GM12878 (cell line): Measurements from ENCODE around the gene IKZF1. TPM values are rescaled to one million over a fixed set of nuclear protein-coding genes. Genes with fewer than 3 reads are reported as not detected.
A peak's percentile ranks its signal among the peaks of the same experiment; 100 is the strongest.

Experiments
- ATAC-seq: fragments of 200-7000 bp; cut with Tn5 transposase; 3 replicates; pipeline ENCODE4 v1.9.1; 2020; ENCODE audit warnings: mild to moderate bottlenecking, moderate library complexity
- BruUV-seq: library from RNA; stranded (reverse); fragments of 400-500 nt; replicated peaks from 2 replicates; lab custom pipeline; 2021; lab: Mats Ljungman, UMichigan
- CTCF ChIA-PET: fragments of 300-600 bp; sonication (Branson Sonifier 250); formaldehyde crosslinking; extraction: SDS; loops from one replicate; lab custom pipeline; 2021; ENCODE audit warnings: inconsistent platforms; lab: Yijun Ruan, JAX
- POLR2A ChIA-PET: fragments of 350-600 bp; formaldehyde crosslinking; extraction: SDS; loops from one replicate; lab custom pipeline; 2021; ENCODE audit warnings: inconsistent platforms; lab: Charles Lee
- RAD21 ChIA-PET: fragments of 300-600 bp; sonication (Branson Sonifier 250); formaldehyde crosslinking; loops from one replicate; lab custom pipeline; 2023; ENCODE audit warnings: antibody characterized with exemption; ENCODE audit not compliant: unreplicated experiment; lab: Charles Lee
- SMC1A ChIA-PET: fragments of 300-600 bp; sonication (Branson Sonifier 250); formaldehyde crosslinking; loops from one replicate; lab custom pipeline; 2023; ENCODE audit not compliant: unreplicated experiment, uncharacterized antibody; lab: Charles Lee
- DNase-seq: peaks from one replicate; pipeline ENCODE4 v3.0.0-alpha.2; 2011; ENCODE audit warnings: low read depth, low spot score
- FAIRE-seq: peaks from 3 replicates; lab custom pipeline; 2011; peaks lifted over from hg19 to GRCh38; lab: Jason Lieb, UNC
- H2AFZ ChIP-seq: 2 replicates; pipeline ENCODE4 v1.6.0; 2011; ENCODE audit warnings: low read depth, low read length, control low read depth; ENCODE audit not compliant: control insufficient read depth
- H3K27ac ChIP-seq: 2 replicates; pipeline ENCODE4 v1.5.1; 2011; ENCODE audit warnings: control low read depth; ENCODE audit not compliant: control insufficient read depth, insufficient read depth
- H3K27me3 ChIP-seq, 2 experiments: replicated peaks in 1 of 2; 2 replicates each; pipeline versions ENCODE4 v1.6.0 to v1.6.1; 2011; ENCODE audit warnings: low read length in 1 of 2; ENCODE audit not compliant: control insufficient read depth in 2 of 2, insufficient read depth in 2 of 2
- H3K36me3 ChIP-seq, 2 experiments: 2 replicates each; pipeline ENCODE4 v1.5.1; 2011; ENCODE audit warnings: low read length in 1 of 2; ENCODE audit not compliant: control insufficient read depth in 2 of 2, insufficient read depth in 2 of 2
- H3K4me1 ChIP-seq: 2 replicates; pipeline ENCODE4 v1.6.1; 2011; ENCODE audit warnings: mild to moderate bottlenecking, low read length, moderate library complexity, mixed read lengths; ENCODE audit not compliant: control insufficient read depth, insufficient read depth
- H3K4me2 ChIP-seq: 2 replicates; pipeline ENCODE4 v1.6.0; 2011; ENCODE audit warnings: control low read depth; ENCODE audit not compliant: control insufficient read depth, insufficient read depth
- H3K4me3 ChIP-seq: fragments of 200-600 bp; sonication (generic); 2 replicates; pipeline ENCODE4 v1.5.1; 2016
- H3K79me2 ChIP-seq: 2 replicates; pipeline ENCODE4 v1.6.0; 2011; ENCODE audit warnings: low read length; ENCODE audit not compliant: control insufficient read depth, insufficient read depth
- H3K9ac ChIP-seq: 2 replicates; pipeline ENCODE4 v1.8.0; 2011; ENCODE audit warnings: low read length, control low read depth, mixed read lengths; ENCODE audit not compliant: control insufficient read depth, insufficient read depth
- H3K9me3 ChIP-seq: replicated peaks from 3 replicates; pipeline ENCODE4 v1.5.1; 2011; ENCODE audit warnings: mild to moderate bottlenecking, low read length; ENCODE audit not compliant: control insufficient read depth, insufficient read depth
- H4K20me1 ChIP-seq: 2 replicates; pipeline ENCODE4 v1.6.0; 2011; ENCODE audit not compliant: control insufficient read depth, insufficient read depth
- CTCF ChIP-seq, 3 experiments: IDR thresholded peaks in 2 of 3; conservative IDR thresholded peaks in 1 of 3; 2 replicates each; pipeline ENCODE4 v1.5.1; 2011; ENCODE audit warnings: low read depth in 3 of 3, low read length in 3 of 3, mild to moderate bottlenecking in 3 of 3, control low read depth in 2 of 3, moderate library complexity in 2 of 3, inconsistent platforms in 1 of 3, mixed read lengths in 1 of 3; ENCODE audit not compliant: control insufficient read depth in 2 of 3, insufficient read depth in 1 of 3; ENCODE audit errors: extremely low read depth in 1 of 3
- DPF2 ChIP-seq: fragments of 450-650 bp; IDR thresholded peaks from 2 replicates; pipeline ENCODE4 v1.6.1; 2017; ENCODE audit warnings: mild to moderate bottlenecking
- JUNB ChIP-seq: IDR thresholded peaks from 2 replicates; pipeline ENCODE4 v1.6.1; 2016; ENCODE audit warnings: antibody characterized with exemption, mild to moderate bottlenecking
- NFYB ChIP-seq: IDR thresholded peaks from 2 replicates; pipeline ENCODE4 v1.6.1; 2011; ENCODE audit warnings: low read depth, mild to moderate bottlenecking, low read length, improper control_type of control experiment, moderate library complexity; ENCODE audit not compliant: insufficient read depth
- POLR2A ChIP-seq: IDR thresholded peaks from 2 replicates; pipeline ENCODE4 v1.6.1; 2011; ENCODE audit warnings: low read depth, mild to moderate bottlenecking, low read length
- RFX5 ChIP-seq: IDR thresholded peaks from 2 replicates; pipeline ENCODE4 v1.6.1; 2011; ENCODE audit warnings: low read depth, low read length, improper control_type of control experiment
- USF1 ChIP-seq: IDR thresholded peaks from 2 replicates; pipeline ENCODE4 v1.6.1; 2011; ENCODE audit warnings: borderline replicate concordance, low read depth, mild to moderate bottlenecking, moderate library complexity, mixed read lengths, low read length; ENCODE audit not compliant: insufficient read depth; ENCODE audit errors: extremely low read length
- WGBS: methylation state at CpG from one replicate; pipeline ENCODE4 v1.1.6; 2016; ENCODE audit warnings: low lambda C conversion rate; ENCODE audit not compliant: insufficient replicate concordance, insufficient coverage; ENCODE audit errors: missing lambda C conversion rate; 5-methylcytosine and 5-hydroxymethylcytosine counted together
- in situ Hi-C: fragments of 300-500 bp; cut with MboI; formaldehyde crosslinking; loops from 9 replicates; pipeline ENCODE4 v1.14.3; 2018; ENCODE audit warnings: mixed read lengths
- intact Hi-C: fragments of 100-400 bp; cut with micrococcal nuclease; formaldehyde crosslinking; loops from one replicate; pipeline ENCODE4 v1.14.2; 2022; ENCODE audit not compliant: unreplicated experiment
- polyA plus RNA-seq, 11 experiments: library from polyadenylated mRNA; depleted of rRNA in 4 of 11; unstranded in 6 of 11; stranded (reverse) in 5 of 11; fragments of >200 nt; fragmentation: Nextera tagmentation in 4 of 11; fragmentation: Illumina TruSeq in 1 of 11; extraction: Ambion mirVana in 4 of 11; extraction: Trizol in 1 of 11; gene quantifications; 1 replicate in 1 of 11; 2 replicates in 10 of 11; pipeline versions ENCODE4 v1.2.1 to v1.2.3, GENCODE V29; 2011 to 2016; ENCODE audit warnings: inconsistent platforms in 2 of 11, missing spikeins in 2 of 11, low read depth in 1 of 11
- total RNA-seq, 4 experiments: library from RNA; depleted of rRNA in 3 of 4; stranded (reverse); fragments of >200 nt in 3 of 4; fragmentation: Illumina TruSeq in 1 of 4; extraction: Trizol in 1 of 4; gene quantifications; 2 replicates each; pipeline versions ENCODE4 v1.2.1 to v1.2.3, GENCODE V29; 2013 to 2021
- TF ChIP-seq, protein P1 (sequence below): IDR thresholded peaks from 2 replicates; pipeline ENCODE4 v1.6.1; 2012; ENCODE audit warnings: low read depth, low read length, improper control_type of control experiment

Gene IKZF1
- total and polyA plus RNA-seq, 10 of the 15 experiments (the other 5 are each of a cell fraction or from before 2014, with no cell fraction given): 27.2 to 125 (median 71.6) TPM

DNA sequence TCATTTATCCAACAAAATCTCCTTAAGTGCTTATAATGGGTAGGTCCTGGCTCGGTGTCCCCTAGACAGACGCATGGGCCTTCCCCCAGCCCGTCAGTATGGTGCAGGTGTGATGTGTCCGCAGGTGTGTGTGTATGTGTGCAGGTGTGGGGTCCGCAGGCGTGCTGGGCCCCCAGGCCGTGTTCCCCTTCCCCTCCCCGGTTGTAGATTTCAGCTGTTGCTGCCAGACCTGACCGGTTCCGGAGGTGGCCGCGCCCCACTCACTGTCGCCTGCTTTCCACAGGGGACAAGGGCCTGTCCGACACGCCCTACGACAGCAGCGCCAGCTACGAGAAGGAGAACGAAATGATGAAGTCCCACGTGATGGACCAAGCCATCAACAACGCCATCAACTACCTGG lies 95.1 kb downstream of the IKZF1 start (continued):
- no peak for TF ChIP-seq DPF2

DNA sequence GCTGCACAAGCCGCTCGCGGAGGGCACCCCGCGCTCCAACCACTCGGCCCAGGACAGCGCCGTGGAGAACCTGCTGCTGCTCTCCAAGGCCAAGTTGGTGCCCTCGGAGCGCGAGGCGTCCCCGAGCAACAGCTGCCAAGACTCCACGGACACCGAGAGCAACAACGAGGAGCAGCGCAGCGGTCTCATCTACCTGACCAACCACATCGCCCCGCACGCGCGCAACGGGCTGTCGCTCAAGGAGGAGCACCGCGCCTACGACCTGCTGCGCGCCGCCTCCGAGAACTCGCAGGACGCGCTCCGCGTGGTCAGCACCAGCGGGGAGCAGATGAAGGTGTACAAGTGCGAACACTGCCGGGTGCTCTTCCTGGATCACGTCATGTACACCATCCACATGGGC lies 95.6 kb downstream of the IKZF1 start:
- POLR2A ChIA-PET: no interaction called here
- no peaks in the 10 kb centered on the region for H4K20me1 ChIP-seq

GRCh38 chr7:50404392-50404791 lies 99.9 kb downstream of the IKZF1 start:
- 58% methylated on average over 7 of the region's 7 CpGs for WGBS
- H3K9me3 ChIP-seq: no peaks in the 10 kb centered on the region; the same call in 2 of the 3 replicates
- no peak for TF ChIP-seq RFX5
- no peak for TF ChIP-seq POLR2A
- TF ChIP-seq CTCF (IDR thresholded peaks at IDR 0.05 in 2 of 3, conservative IDR thresholded peaks at IDR 0.05 in 1 of 3; ENCODE audit: control insufficient read depth in 2 of 3, extremely low read depth in 1 of 3, insufficient read depth in 1 of 3, low read depth in 3 of 3, low read length in 3 of 3): peak in 2 of 3 experiments; percentile 23 to 26; a peak in 2 of 6 replicates
- TF ChIP-seq NFYB: no peak
- TF ChIP-seq, protein P1, sequence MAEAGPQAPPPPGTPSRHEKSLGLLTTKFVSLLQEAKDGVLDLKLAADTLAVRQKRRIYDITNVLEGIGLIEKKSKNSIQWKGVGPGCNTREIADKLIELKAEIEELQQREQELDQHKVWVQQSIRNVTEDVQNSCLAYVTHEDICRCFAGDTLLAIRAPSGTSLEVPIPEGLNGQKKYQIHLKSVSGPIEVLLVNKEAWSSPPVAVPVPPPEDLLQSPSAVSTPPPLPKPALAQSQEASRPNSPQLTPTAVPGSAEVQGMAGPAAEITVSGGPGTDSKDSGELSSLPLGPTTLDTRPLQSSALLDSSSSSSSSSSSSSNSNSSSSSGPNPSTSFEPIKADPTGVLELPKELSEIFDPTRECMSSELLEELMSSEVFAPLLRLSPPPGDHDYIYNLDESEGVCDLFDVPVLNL: no peak
- FAIRE-seq (no peak), ATAC-seq (0 out of 3 replicates have a peak, but pooled peaks have one; percentile 17), DNase-seq (no peak)
- H3K79me2 ChIP-seq: no peaks in the 10 kb centered on the region
- in situ Hi-C loops: no loop called here
- no TSS peak for BruUV-seq
- peaks cover 13 to 16% of the 10 kb centered on the region in 2 experiments; a peak in 3 of 4 replicates for H3K36me3 ChIP-seq
- H3K27me3 ChIP-seq: no peaks in the 10 kb centered on the region
- H3K9ac ChIP-seq: no peak overlapping the region
- intact Hi-C loops: no loop called here
- no peak overlapping the region for H3K4me2 ChIP-seq
- peaks cover 45% of the 10 kb centered on the region for H3K4me1 ChIP-seq
- ChIA-PET POLR2A (no interaction called here), RAD21 (interaction anchor here (1.0 to 1.2 kb wide), 2 partner anchors 9 to 14 kb away, joined by 3 read pairs; no protein-coding TSS in a partner anchor), CTCF (interaction anchor here (3.6 kb wide), 1 partner anchor 13 kb away, joined by 21 read pairs; no protein-coding TSS in a partner anchor), SMC1A (interaction anchor here (5.1 kb wide), 1 partner anchor 12 kb away, joined by 28 read pairs; no protein-coding TSS in a partner anchor)
- H4K20me1 ChIP-seq: no peaks in the 10 kb centered on the region
- no peak overlapping the region for H3K27ac ChIP-seq
- no peak overlapping the region for H3K4me3 ChIP-seq
- H2AFZ ChIP-seq: no peak overlapping the region

More for the DNA sequence above, 95.6 kb downstream of the IKZF1 start:
- ChIA-PET SMC1A (no interaction called here), CTCF (no interaction called here), RAD21 (no interaction called here)
- in situ Hi-C loops (no loop called here), intact Hi-C loops (no loop called here)
- Histone ChIP-seq H3K9ac (no peak overlapping the region), H3K36me3 (peaks cover 13 to 16% of the 10 kb centered on the region in 2 experiments; a peak in 3 of 4 replicates), H3K79me2 (no peaks in the 10 kb centered on the region; the same call in 1 of the 2 replicates), H3K4me3 (no peak overlapping the region), H3K4me2 (no peak overlapping the region), H2AFZ (no peak overlapping the region), H3K27me3 (no peaks in the 10 kb centered on the region), H3K27ac (no peak overlapping the region), H3K9me3 (no peaks in the 10 kb centered on the region; the same call in 2 of the 3 replicates), H3K4me1 (peaks cover 38% of the 10 kb centered on the region)
- FAIRE-seq (no peak), ATAC-seq (no peak), DNase-seq (no peak)
- BruUV-seq: no TSS peak
- TF ChIP-seq USF1: no peak
- TF ChIP-seq JUNB: no peak
- WGBS: over 99% methylated on average over 41 of the region's 41 CpGs
